ENCODE data around the gene MBD3L4.

DNA sequence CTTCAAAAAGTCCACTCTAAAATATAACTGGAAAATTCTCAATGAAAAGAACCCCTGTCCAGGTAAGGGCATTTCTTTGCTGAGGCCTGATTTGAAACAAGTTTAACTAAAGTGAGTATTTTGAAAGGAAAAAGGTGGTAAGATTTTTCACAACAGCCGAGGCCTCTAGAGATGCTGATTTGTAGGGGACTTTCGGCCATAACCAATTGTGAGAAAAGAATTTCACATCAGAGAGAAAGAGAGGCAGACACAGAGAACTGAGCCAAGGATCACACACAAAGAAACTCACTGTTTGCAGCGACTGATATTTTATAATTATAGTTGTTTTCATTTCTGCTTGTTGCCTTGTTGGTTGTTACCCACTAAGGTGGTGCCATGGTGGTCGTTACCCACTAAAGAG lies 43.2 kb downstream of the MBD3L4 start:
- TF ChIP-seq EZH2 (IDR thresholded peaks at IDR 0.05) (no peak), POLR2AphosphoS5 (IDR thresholded peaks at IDR 0.05; ENCODE audit: borderline replicate concordance, low read depth, low read length) (no peak), FOXP2 (optimal IDR thresholded peaks at IDR 0.05; ENCODE audit: control extremely low read depth, extremely low read length, insufficient read depth) (no peak)
